ENCODE data around the gene AXIN1. TPM values are rescaled to one million over a fixed set of nuclear protein-coding genes. Genes with fewer than 3 reads are reported as not detected.

Gene AXIN1
- total and polyA plus RNA-seq, 9 of the 15 experiments (the other 6 are each of a cell fraction or from before 2014, with no cell fraction given): 0.42 to 58.0 (median 25.9) TPM

DNA sequence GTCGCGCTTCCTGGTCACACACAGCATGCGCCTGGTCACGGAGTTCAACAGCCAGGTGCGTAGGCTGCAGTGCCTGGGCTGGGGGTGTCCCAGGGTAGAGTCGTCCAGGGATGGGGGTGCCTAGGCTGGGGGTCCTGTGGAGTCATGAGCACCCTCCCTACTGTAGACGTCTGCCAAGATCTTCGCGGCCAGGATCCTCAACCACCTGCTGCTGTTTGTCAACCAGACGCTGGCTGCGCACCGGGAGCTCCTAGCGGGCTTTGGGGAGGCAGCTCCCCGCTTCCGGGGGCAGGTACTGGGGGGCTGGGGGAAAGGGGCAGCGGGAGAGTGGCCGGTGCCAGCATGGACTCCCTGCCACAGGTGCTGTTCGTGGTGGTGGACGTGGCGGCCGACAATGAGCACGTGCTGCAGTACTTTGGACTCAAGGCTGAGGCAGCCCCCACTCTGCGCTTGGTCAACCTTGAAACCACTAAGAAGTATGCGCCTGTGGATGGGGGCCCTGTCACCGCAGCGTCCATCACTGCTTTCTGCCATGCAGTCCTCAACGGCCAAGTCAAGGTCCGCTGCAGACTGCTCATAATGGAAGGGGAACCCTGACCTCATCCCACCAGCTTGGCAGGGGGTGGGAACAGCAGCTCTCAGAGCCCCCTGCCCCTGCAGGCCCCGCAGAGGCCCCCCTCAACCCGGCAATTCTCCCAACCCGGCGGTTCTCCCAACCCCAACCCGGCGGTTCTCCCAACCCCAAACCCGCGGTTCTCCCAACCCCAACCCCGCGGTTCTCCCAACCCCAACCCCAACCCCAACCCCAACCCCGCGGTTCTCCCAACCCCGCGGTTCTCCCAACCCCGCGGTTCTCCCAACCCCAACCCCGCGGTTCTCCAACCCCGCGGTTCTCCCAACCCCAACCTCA lies 67.1 kb downstream of the AXIN1 start:
- Histone ChIP-seq H3K4me2 (ENCODE audit: insufficient read depth, low read length) (no peak overlapping the region), H4K20me1 (replicated peaks; ENCODE audit: control insufficient read depth, insufficient read depth, low read length) (no peaks in the 10 kb centered on the region), H3K4me1 (replicated peaks in 1 of 2; ENCODE audit: control insufficient read depth in 2 of 2, insufficient read depth in 2 of 2, low read length in 2 of 2) (peaks cover 0 to 63% of the 10 kb centered on the region in 2 experiments; a peak in 2 of 5 replicates), H3K9me1 (ENCODE audit: control insufficient read depth, insufficient read depth, low read length) (no peaks in the 10 kb centered on the region), H3K9me3 (replicated peaks; ENCODE audit: control insufficient read depth, insufficient read depth, low read depth, low read length) (no peaks in the 10 kb centered on the region), H3K27ac (ENCODE audit: extremely low read depth, low read depth, low read length) (no peak overlapping the region), H2AFZ (ENCODE audit: low read depth, low read length) (no peak overlapping the region), H3K36me3 (ENCODE audit: control insufficient read depth, insufficient read depth, low read length) (peaks cover 38% of the 10 kb centered on the region; the same call in 1 of the 3 replicates), H3K4me3 (no peak overlapping the region), H3K9ac (ENCODE audit: insufficient read depth in 1 of 2, low read depth in 2 of 2, low read length in 2 of 2) (no peak overlapping the region), H3K79me2 (ENCODE audit: control insufficient read depth, insufficient read depth, low read length) (no peaks in the 10 kb centered on the region), H3K27me3 (ENCODE audit: control insufficient read depth in 2 of 2, insufficient read depth in 2 of 2, low read length in 2 of 2) (no peaks in the 10 kb centered on the region)
- ChIA-PET POLR2A (interaction anchor here (0.6 to 1.4 kb wide), 2 partner anchors 17 to 295 kb away, joined by 3 read pairs; no protein-coding TSS in a partner anchor), CTCF (ENCODE audit: low intra/inter-chr PET ratio) (no interaction called here)
- ATAC-seq: no peak
- in situ Hi-C loops (cut with MboI): no loop called here
- DNase-seq (ENCODE audit: extremely low read depth in 1 of 4, low spot score in 3 of 4): no peak
- TF ChIP-seq RBM14 (IDR thresholded peaks at IDR 0.05; ENCODE audit: borderline replicate concordance, insufficient read depth, low read depth, low read length) (no peak), SRSF1 (IDR thresholded peaks at IDR 0.05; ENCODE audit: low read depth, low read length) (no peak)
- no peak for FAIRE-seq
- intact Hi-C loops (cut with micrococcal nuclease): no loop called here
- no TSS peak for BruUV-seq (replicated peaks)
- 83% methylated on average over 15 of the region's 48 CpGs for WGBS (ENCODE audit: insufficient coverage, low coverage, missing lambda C conversion rate)

All from K562 (cell line).